Occipital lobe (tissue), 2 donors: Measurements from ENCODE around the gene SAMD11. TPM values are rescaled to one million over a fixed set of nuclear protein-coding genes. Genes with fewer than 3 reads are reported as not detected.

ENCODE experiments used
- DNase-seq: peaks from one replicate; lab custom pipeline; 2025; lab: John Stamatoyannopoulos, UW
- total RNA-seq: library from RNA; depleted of rRNA; stranded (reverse); fragments of >200 nt; gene quantifications from one replicate; pipeline ENCODE4 v1.2.3, GENCODE V29; 2014

Gene SAMD11
- total RNA-seq, 1 donor from 2014 or later = 0.16 TPM

DNA sequence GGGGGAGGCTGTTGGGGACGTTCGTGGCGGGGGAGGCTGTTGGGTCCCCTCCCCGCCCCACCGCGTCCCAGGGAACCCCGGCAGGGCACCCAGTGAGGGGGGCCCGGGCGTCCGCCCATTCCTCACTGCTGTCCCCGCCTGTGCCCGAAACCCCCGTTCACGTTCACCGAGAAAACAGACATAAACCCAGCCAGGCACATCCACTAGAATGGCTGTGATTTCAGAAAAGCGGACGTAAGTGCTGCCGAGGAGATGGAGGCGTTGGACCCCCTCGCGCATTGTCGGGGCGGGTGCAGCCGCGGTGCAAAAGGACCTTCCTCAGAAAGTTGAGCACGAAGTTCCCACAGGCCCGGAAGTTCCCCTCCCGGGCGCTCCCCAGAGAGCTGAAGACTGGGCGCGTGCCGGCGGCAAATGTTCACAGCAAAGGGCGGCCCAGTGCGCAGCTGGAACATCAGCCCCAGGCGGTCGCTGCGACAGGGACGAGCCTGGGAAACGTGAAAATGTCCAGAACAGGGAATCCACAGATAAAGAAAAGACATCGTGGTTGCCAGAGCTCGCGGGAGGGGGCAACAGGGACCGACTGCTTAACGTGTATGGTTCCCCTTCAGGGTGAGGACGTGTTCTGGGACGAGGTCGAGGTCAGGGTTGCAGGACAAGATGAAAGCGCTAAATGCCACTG is 18.5 kb upstream of the SAMD11 start:
- no peak for DNase-seq

DNA sequence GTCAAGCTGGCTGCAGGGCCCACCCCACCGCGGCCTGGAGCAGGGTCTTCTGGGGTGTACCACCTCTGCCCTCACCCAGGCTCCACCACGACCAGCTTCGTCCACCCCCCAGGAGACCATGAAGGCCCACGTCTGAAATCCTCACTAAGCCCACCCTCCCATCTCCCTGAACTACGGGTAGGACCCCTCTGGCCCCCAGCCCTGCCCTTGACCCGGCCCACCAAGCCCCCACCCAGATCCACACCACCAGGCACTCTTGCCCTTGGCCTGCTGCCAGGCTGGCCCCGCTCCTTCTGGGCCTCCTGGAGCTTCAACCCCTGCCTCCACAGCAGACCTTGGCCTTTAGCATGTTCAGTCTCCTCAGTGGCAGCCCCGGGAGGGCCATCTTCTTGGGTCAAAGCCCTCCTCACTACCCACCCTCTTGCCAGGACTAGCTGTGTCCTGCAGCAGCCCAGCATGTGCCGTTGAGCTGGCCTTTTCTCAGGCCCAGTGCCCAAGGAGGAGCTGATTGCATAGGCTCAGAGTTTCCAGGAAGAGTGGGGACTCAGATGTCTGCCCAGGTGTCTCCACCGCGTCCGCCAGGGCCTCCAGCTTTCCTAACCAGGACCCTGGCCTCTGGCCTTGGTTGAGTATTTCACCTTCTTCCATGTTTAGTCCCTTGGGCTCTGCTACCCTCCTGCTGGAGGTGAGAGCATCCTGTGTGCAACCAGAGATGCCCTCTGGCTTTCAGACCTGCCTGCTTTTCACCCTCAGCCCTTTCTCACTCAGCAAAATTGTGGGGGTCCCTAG is 17.7 kb upstream of the SAMD11 start:
- no peak for DNase-seq

DNA sequence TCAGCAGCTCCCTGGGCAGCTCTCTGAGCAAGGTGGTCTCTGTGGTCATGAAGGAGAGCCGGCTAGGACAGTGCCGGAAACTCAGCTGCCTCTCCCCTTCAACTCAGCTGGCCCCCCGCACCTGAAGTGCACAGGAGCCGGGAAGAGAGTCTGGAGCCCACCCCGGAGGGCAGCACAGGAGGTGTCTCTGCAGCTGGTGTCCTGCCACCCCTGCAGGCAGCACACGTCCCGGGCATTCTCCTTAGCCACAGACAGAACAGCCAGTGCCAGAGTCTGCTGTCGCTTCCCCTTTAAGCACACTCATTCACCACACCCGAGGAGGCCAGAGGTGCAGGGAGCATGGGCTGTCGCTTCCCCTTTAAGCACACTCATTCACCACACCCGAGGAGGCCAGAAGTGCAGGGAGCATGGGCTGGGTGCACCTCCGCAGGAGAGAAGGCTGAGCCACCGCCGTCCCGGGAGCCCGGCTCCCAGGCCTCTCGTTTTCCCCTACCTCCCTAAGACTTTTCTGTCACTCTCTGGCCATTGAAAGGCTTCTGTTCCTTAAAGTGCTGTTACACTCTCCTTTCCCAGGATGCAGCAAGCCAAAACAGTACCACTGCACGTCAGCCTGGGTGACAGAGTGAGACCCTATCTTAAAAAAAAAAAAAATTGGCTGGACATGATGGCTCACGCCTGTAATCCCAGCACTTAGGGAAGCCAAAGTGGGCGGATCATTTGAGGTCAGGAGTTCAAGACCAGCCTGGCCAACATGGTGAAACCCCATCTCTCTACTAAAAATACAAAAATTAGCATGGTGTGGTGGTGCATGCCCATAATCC is 16.9 kb upstream of the SAMD11 start:
- DNase-seq = no peak

DNA sequence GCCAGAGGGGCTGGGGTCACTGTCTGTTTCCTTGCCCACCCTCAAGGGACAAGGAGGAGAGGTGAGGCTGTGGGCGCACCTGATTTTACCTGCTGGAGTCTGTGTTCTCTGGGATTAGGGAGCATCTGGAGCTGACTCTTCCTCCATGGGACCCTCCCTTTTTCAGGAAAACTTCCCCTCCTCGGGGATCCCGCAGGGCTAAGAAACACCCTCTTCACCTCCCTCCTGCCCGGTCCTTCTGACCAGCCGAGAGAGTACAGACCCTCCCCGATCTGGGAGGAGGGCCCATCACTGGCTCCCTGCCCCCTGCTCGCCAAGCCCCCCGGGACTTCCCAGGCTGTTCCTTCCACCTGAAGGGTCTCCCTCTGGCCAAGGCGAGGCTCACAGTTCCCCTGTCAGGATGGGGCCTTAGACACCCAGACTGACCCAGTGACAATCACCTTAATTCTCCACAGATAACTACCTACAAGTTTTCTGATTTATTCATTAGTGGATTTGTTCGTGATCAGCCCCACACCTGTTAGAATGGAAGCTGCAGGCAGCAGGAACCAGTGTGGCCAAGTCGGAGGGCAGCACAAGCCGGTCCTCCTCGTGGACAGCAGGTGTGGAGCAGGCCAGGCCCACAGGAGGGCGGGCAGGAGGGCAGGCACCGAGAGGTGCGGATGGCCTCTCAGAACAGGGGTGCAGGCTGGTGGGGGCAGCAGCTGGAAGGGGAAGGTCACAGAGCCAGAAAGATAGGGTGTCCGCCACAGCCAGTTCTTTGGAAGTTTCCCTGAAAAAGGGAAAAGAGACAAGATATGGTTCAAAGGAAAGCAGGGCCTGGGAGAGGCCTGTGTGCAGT is 15.9 kb upstream of the SAMD11 start:
- no peak for DNase-seq

DNA sequence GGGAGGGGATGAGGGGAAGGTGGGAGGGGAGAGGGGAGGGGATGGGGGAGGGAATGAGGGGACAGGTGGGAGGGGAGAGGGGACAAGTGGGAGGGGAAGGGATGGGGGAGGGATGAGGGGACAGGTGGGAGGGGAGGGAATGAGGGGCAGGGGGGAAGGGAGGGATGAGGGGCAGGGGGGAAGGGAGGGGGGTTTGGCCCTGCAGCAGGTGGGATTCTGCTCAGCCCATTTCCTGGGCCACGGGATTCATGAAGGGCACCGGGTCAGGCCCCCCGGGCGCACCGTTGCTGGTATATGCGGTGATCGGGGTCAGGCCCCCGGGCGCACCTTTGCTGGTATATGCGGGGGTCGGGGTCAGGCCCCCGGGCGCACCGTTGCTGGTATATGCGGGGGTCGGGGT is 15.1 kb upstream of the SAMD11 start:
- no peak for DNase-seq

DNA sequence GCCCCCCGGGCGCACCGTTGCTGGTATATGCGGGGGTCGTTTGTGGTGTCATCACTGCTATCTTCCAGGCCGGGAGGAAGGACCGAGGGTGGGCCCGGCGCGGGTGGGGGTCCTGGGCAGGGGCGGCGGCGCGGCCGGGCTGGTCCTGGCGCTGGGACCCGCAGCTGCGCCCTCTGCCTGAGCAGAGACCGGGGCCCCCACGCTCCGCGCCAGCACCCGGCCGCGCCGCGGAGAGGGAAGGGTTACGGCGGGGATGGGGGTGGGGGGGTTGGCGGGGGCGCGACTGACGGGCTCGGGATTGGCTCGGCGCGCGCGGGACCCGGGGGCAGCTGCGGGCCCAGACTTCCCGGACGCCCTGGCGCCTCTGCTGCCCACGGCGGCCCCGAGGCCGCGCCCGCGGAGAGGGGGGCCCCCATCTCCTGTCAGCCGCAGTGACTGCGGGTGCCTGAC is 13.8 kb upstream of the SAMD11 start:
- DNase-seq = no peak

DNA sequence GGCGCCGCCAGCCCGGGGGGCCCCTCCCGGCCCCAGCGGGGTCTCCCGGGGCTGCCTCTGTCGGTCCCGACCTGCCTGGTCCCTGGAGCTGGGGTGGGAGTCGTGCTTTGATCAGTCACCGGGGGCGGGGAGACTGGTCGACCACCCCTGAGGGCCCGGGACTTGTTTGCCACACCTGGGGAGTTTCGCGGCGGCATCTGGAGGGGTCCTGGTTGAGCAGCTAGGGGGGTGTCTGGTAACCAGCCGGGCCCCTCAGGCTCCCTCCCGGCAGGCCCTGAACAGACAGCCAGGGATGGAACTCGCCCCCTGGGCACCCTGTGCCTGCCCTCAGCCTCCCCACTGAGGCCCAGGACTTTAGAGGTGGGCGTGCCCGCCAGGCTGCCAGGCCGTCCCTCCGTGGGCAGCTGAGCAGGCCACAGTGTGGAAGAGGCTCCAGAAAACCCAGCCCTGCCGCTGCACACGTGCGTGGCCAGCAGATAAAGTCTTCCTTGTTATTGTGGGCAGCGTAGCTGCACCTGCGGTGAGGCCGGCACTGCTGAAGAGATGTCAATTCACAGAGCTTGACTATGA is 13.3 kb upstream of the SAMD11 start:
- DNase-seq = no peak

DNA sequence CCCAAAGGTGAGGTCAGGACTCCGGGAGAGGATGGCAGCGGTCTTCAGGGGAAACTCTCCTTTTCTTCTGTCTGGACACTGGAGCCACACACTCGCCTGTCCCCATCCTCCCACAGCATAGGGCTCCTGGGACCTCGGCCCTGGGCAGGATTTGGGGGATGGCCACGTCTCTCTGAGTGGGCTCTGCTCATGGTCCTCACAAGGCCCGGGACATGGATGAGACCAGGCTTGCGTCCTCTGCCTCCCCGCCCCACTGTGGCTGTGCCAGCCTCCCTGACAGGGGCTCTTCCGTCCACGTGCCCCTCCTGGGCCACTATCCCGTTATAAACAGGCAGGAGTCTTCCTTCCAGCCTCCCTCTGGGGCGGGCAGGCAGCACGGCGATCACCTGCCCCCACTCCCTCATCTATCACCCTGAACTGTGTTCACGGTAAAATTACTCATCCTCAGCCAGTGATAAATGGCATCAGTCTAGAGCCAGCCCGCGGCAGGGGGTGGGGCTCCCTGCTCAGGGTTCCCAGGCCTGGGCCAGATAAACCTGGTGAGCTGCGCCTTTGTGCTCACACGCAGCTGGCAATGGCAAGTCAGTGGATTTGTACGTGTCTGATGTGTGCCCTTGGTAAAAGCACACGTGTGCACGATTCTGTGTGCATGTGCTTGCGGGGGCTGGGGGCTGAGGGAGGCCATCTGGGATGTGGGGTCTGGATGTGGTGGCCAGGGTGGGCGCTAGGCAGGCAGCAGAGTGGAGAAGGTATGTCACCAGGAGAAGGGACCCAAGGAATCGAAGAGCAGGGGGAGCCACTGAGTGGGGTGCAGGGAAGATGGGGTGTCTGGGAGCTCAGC is 12.6 kb upstream of the SAMD11 start:
- DNase-seq = no peak

DNA sequence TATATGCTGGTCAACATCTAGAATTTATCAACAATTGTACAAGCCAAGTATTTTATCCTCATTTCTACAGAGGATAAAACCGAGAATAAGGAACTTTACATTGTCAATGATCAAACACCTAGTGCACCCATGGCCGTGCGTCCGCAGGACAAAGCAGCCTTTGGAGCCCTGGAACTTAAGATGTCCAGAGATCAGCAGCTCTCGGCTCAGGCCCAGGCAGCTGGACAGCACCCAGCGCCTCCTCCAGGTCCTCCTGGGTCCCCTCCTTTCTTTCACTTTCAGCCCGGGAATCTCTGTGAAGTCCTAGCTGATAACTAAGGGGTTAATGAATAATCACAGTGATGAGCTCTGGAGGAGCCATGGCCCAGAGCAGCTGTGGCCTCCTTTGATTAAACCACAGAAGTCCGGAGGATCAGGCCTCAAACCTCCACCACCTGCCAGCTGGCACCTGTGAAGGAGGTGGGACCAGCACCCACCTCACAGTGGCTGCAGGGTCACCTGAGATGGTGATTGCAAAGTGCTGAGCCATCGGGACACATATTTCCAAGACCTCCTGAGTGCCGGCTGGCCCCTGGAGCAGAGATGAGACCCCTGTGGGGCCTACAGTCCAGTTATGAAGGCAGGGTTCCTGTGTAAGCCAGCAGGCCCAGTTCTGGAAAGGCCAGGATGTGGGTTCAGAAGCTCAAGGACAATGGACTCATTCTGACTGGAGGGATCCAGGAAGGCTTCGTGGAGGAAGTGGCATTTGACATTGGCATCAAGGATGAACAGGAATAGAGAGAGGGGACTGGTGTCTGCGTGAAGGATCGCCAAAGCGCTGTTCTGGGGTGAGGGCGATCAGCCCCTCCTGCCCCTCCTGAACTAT is 11.6 kb upstream of the SAMD11 start:
- DNase-seq = no peak

DNA sequence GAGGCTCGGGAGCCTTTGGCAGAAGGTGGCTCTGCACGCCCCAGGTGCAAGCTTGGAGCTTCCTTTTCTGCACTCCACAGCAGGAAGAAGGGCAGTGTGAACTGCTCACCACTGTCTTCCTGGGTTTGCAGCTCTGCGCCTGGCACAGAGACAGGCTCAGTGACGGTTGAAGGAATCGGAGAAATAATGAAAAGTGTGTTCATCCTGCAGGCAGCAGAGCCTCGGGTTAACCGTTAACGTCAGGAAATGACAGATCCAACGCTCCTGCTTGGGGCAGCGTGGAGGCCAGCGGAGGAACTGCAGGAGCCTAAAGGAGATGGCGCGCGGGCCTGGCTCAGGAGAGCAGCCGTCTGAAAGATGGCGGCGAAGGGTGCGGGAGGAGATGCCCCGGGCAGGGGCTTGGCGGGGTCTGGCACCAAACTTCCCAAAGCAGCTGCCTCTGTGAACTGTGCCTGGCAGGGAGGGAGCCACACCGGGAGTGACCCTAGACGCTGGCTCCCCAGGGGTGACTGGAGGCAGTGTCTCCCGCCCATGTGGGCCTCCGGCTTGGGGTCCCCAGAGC is 10.9 kb upstream of the SAMD11 start:
- no peak for DNase-seq

DNA sequence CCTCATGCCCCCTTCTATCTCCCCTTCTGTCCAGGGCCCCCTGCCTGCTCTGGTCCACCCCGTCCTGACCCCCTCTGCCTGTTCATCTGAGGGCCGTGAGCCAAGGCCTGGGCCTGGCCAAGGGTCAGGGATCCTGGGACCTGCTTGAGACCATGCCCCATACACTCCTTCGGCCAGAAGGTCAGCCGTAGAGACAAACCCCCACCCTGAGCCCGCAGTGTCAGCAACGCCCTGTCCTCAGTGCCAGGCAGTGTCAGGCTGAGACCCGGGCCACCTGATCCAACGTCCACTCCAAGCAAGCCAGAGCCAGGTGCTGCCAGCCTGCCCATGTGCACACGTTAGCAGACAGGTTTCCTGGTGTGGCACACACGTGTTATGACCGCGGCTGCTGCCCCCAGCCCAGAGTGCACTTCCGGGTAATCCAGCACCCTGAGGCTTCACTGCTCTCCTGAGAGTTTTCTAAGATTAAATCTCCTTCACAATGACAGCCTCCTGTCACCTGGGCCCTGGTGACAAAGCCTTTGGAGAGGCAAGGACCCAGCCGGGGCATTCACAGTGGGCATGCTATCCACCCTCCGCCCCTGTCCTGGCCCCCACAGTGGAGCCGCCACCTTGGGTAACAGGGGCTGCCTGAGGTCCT is 10.1 kb upstream of the SAMD11 start:
- no peak for DNase-seq

DNA sequence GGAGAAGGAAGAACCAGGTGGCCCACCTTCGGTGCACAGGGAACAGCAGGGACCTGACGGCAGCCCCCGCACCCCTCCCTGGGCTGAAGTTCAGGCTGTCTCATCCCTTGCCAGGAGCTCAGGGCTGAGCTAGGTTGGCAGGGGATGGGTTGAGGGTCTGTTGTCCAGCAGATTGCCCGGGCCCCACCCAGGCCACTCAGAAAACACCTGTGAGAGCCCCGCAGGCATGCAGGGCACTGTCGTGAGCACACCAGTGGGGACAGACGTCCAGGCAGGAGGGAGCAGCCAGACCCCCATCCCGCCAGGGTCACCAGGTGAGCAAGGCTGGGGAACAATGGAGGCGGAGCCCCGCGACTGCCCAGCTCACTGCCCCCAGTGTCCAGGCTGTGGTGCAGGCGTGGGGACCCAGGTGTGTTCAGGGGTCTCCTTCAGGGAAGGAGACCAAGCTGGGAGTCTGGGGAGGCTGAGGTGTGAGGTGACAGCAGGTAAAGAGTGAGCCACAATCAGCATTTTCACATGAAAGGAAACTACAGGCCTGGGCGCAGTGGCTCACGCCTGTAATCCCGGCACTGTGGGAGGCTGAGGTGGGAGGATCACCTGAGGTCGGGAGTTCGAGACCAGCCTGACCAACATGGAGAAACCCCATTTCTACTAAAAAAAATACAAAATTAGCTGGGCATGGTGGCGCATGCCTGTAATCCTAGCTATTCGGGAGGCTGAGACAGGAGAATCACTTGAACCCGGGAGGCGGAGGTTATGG is 9.4 kb upstream of the SAMD11 start:
- no peak for DNase-seq

DNA sequence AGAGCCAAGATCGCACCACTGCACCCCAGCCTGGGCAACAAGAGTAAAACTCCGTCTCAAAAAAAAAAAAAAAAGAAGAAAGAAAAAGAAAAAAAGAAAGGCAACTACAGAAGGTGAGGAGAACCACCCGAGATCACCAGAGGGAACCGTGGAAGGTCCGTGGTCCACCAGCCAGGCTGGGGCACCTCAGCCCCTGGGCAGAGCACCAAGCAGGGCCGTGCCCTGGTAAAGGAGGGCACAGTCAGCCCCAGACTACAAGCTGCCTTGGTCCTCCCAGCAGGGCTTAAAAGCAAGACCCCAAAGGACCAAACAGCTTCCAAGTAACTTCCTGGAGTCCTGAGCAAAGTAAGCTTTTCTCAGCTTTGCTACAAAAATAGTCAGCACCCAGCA is 8.8 kb upstream of the SAMD11 start:
- no peak for DNase-seq

DNA sequence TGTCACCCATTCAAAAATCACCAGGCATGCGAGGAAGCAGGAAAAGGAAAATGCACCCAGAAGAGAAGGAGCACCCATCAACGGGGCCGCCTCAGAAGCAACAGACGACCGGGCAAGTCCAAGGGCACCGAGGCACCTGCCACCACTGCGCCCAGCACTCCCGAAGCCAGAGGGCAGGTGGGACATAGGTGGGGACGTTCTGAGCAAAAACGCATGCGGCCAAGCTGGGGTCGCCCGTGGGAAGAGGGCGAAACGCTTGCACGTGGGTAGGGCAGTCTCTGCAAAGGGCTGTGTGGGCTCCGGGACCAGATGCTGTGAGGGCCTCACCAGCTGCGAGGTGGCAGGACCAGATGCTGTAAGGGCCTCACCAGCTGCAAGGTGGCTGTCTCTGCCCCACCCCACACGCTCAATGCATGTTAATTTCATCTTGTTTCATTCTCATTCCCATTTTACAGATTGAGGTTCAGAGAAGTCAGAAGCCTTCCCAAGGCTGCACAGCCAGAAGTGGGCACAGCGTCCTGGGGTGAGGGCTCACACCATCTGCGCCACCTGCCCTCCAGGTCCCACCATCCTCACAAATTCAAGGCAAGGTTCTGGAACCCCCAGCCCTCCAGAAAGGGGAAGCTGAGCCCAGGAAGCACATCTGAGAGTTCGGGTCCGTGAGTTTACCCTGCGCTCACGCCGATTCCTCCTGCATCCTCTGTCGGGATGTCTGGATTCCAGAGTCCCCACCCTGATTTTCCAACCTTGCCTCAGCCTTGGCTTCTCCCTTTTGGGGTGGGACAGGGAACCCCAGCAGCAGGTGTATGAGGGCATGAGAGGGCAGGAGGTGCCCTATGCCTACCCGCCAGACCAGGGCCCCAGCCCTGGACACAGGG is 8.2 kb upstream of the SAMD11 start:
- DNase-seq = no peak

DNA sequence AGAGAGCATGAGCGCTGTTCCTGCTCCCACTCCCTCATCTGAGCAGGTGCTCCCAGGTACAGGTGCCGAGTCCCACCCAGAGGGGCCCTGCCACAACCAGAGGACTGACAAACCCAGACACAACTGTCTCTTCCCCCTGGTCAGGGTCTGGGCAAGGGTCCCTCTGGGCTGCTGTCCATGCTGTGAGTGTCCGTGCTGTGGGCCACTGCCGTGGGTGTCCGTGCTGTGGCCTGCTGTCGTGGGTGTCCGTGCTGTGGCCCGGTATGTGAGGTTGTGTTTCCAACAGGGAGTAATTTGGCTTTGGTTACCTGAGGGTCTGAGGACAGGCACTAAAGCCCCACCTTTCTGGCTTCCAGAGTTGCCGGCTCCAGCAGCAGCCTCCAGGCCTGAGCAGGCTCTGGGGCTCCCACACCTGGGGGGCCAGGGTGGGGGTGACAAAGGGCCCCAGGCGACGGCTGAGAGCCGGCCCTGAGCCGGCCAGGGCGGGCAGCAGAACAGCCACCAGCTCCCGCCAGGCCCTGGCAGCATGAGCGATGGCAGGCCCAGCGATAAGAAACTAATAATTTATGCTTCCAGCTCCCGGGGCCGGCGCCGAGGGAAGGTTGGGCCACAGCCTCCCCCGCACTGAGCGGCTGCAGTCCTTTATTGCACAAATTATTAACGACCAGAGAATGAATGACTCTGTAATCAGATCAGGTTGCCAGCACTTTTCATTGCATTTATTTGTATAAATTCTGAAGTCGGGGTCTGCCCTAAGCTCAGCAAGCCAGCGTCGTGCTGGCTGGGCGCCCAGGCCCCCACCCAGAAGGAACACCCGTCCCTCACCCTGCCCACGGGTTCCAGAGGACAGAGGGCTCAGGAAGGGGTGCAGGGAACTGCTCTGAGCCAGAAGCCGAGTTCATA is 7.3 kb upstream of the SAMD11 start:
- no peak for DNase-seq
